HUES6 (cell line): ENCODE measurements around the gene FRA10AC1.

Source experiments
- H3K27ac ChIP-seq: 2 replicates; pipeline ENCODE4 v1.7.0; 2013; ENCODE audit warnings: low read depth, mild to moderate bottlenecking, low read length, inconsistent platforms
- H3K27me3 ChIP-seq: 2 replicates; pipeline ENCODE4 v1.6.1; 2013; ENCODE audit warnings: low read length; ENCODE audit not compliant: control insufficient read depth, insufficient read depth
- H3K36me3 ChIP-seq: 2 replicates; pipeline ENCODE4 v1.6.1; 2013; ENCODE audit warnings: low read length; ENCODE audit not compliant: control insufficient read depth, insufficient read depth
- H3K4me1 ChIP-seq: 2 replicates; pipeline ENCODE4 v1.6.1; 2013; ENCODE audit warnings: low read length; ENCODE audit not compliant: control insufficient read depth, insufficient read depth
- H3K4me3 ChIP-seq: 2 replicates; pipeline ENCODE4 v1.5.1; 2013; ENCODE audit warnings: low read depth, low read length
- H3K9ac ChIP-seq: one replicate; pipeline ENCODE4 v1.6.1; 2013; ENCODE audit warnings: mild to moderate bottlenecking, low read length
- H3K9me3 ChIP-seq: 2 replicates; pipeline ENCODE4 v1.6.1; 2013; ENCODE audit warnings: low read depth, low read length; ENCODE audit not compliant: control insufficient read depth, insufficient read depth

FRA10AC1 gene

DNA sequence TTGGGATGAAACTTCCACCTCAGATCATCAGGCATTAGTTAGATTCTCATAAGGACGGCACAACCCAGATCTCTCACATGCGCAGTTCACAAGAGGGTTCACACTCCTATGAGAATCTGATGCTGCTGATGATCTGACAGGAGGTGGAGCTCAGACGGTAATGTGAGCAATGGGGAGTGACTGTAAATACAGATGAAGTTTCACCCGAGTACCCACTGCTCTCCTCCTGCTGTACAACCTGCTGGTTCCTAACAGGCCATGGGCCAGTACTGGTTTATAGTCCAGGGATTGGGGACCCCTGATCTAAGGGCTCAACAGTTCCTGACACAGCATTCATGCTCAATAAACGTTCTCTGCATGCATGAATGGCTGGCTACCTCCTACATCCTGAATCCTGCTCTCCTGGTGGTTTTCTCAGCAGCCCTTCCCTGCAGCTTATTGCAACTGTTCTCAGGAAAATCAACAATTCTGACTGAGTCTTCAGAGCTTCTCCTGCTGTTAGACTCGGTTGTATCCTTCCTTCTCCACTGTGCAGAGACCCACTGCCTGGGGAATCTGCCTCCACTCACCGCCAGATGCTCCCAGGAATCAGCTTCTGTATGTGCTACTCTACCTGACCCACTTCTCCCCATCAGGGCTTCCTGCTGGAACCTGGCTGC, 72.6 kb downstream of the FRA10AC1 start:
- no peaks in the 10 kb centered on the region for H3K27me3 ChIP-seq
- no peak overlapping the region for H3K4me3 ChIP-seq

DNA sequence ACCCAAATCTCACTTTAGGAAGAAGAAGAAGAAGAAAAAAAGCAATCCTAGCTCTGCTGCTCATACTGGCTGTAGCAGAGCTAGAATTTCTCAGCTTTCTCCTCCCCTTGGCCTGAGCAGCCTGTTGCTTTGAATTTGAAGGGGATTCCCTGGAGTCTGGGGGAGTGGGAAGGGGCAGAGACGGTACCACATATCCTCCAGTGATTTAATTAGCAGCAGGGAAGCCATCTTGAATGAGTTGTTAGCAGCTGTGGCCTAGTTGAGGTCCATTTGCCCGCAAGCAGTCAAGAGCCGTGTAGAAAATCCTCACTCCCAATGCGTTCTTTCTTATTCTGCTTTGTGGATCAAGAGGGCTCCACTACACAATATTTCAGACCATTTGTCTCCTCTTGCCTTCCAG, 73.5 kb downstream of the FRA10AC1 start:
- Histone ChIP-seq H3K27me3 (no peaks in the 10 kb centered on the region), H3K36me3 (no peaks in the 10 kb centered on the region), H3K9me3 (no peaks in the 10 kb centered on the region), H3K4me1 (peaks cover 6% of the 10 kb centered on the region; the same call in 1 of the 2 replicates), H3K9ac (no peak overlapping the region), H3K4me3 (no peak overlapping the region), H3K27ac (no peak overlapping the region)

More for the DNA sequence above, 72.6 kb downstream of the FRA10AC1 start:
- no peak overlapping the region for H3K27ac ChIP-seq
- no peaks in the 10 kb centered on the region for H3K9me3 ChIP-seq
- H3K9ac ChIP-seq = no peak overlapping the region
- peaks cover 6% of the 10 kb centered on the region; the same call in 1 of the 2 replicates for H3K4me1 ChIP-seq
- no peaks in the 10 kb centered on the region for H3K36me3 ChIP-seq

DNA sequence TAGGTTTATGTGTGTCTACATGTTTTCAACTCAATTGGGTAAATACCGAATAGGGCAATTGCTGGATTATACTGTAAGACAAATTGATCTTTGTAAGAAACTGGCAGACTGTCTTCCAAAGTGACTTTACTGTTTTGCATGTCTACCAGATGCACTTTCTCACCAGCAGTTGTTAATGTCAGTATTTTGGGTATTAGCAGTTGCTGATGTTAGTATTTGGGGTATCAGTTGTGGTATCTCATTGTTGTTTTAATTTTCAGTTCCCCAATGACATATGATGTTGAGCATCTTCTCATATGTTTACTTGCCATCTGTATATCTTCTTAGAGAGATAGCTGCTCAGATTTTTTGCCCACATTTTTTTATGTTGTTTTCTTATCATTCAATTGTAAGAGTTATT, 79.5 kb downstream of the FRA10AC1 start:
- Histone ChIP-seq H3K4me1 (no peaks in the 10 kb centered on the region), H3K27me3 (no peaks in the 10 kb centered on the region; the same call in 1 of the 2 replicates), H3K4me3 (no peak overlapping the region)

DNA sequence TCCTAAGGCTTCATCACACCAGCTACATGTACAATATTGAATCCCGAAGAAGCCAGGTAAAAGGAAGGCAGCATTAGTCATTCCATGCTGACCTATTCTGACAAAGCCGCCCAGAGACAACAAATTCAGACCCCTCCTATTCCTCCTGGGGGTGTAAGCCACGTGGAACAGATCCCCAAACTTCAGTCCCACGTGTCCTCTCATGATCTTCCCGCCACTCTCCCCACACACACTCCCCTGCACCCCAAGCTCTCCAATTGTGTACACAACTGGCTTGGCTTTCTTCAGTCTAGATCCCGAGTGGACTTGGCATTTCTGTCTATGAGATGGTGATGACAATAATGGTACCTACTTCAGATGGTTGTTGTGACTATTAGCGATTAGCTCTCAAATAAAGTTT, 81.5 kb downstream of the FRA10AC1 start:
- H3K4me3 ChIP-seq = no peak overlapping the region
- no peaks in the 10 kb centered on the region for H3K36me3 ChIP-seq
- H3K9me3 ChIP-seq = no peaks in the 10 kb centered on the region
- no peaks in the 10 kb centered on the region for H3K4me1 ChIP-seq
- H3K27me3 ChIP-seq = no peaks in the 10 kb centered on the region; the same call in 1 of the 2 replicates
- no peak overlapping the region for H3K9ac ChIP-seq
- no peak overlapping the region for H3K27ac ChIP-seq

More for the DNA sequence above, 79.5 kb downstream of the FRA10AC1 start:
- Histone ChIP-seq H3K9ac (no peak overlapping the region), H3K36me3 (no peaks in the 10 kb centered on the region), H3K27ac (no peak overlapping the region), H3K9me3 (no peaks in the 10 kb centered on the region)
